Endodermal cell (in vitro differentiated cells): Measurements from ENCODE around the gene INO80E. TPM values are rescaled to one million over a fixed set of nuclear protein-coding genes. Genes with fewer than 3 reads are reported as not detected.

Experiments used
- DNase-seq: peaks from one replicate; pipeline ENCODE4 v3.0.0-alpha.2; 2017
- H3K27ac ChIP-seq: 2 replicates; pipeline ENCODE4 v1.5.1; 2013; ENCODE audit warnings: mild to moderate bottlenecking, low read depth, low read length, moderate library complexity
- H3K27me3 ChIP-seq: 2 replicates; pipeline ENCODE4 v1.6.1; 2013; ENCODE audit warnings: mild to moderate bottlenecking, low read length, moderate library complexity; ENCODE audit not compliant: insufficient read depth, control insufficient read depth, poor library complexity, severe bottlenecking
- H3K36me3 ChIP-seq: 2 replicates; pipeline ENCODE4 v1.7.0; 2013; ENCODE audit warnings: mild to moderate bottlenecking, low read length, moderate library complexity; ENCODE audit not compliant: control insufficient read depth, insufficient read depth
- H3K4me1 ChIP-seq: one replicate; pipeline ENCODE4 v1.7.0; 2013; ENCODE audit warnings: low read length; ENCODE audit not compliant: control insufficient read depth, insufficient read depth
- H3K4me3 ChIP-seq: 2 replicates; pipeline ENCODE4 v1.5.1; 2013; ENCODE audit warnings: mild to moderate bottlenecking, low read length, moderate library complexity
- H3K9ac ChIP-seq: 2 replicates; pipeline ENCODE4 v1.6.1; 2013; ENCODE audit warnings: mild to moderate bottlenecking, low read length, moderate library complexity; ENCODE audit not compliant: poor library complexity, severe bottlenecking; ENCODE audit errors: extremely low read depth
- H3K9me3 ChIP-seq: 2 replicates; pipeline ENCODE4 v1.6.1; 2013; ENCODE audit warnings: mild to moderate bottlenecking, low read length, moderate library complexity; ENCODE audit not compliant: control insufficient read depth
- H3K27ac Mint-ChIP-seq: 2 replicates; pipeline ENCODE4 v1.8.0; 2020; ENCODE audit warnings: mixed read lengths
- H3K27me3 Mint-ChIP-seq: 2 replicates; pipeline ENCODE4 v1.8.0; 2021; ENCODE audit warnings: mild to moderate bottlenecking, mixed read lengths; ENCODE audit not compliant: insufficient read depth
- H3K36me3 Mint-ChIP-seq: 2 replicates; pipeline ENCODE4 v1.8.0; 2020; ENCODE audit warnings: low read depth, mixed read lengths
- H3K4me1 Mint-ChIP-seq: 2 replicates; pipeline ENCODE4 v1.8.0; 2020; ENCODE audit warnings: mixed read lengths
- H3K4me3 Mint-ChIP-seq: 2 replicates; pipeline ENCODE4 v1.8.0; 2020; ENCODE audit warnings: mild to moderate bottlenecking, moderate library complexity, mixed read lengths
- H3K9me3 Mint-ChIP-seq: 2 replicates; pipeline ENCODE4 v1.8.0; 2020; ENCODE audit warnings: mild to moderate bottlenecking, mixed read lengths
- CTCF ChIP-seq: fragments of 200-600 bp; sonication (generic); conservative IDR thresholded peaks from 2 replicates; pipeline ENCODE4 v1.5.0; 2021; ENCODE audit warnings: antibody characterized with exemption, mild to moderate bottlenecking
- WGBS, 2 experiments: methylation state at CpG; one replicate each; pipeline versions ENCODE4 v1.1.5 to v1.1.7; 2013; ENCODE audit warnings: missing lambda C conversion rate in 2 of 2, mixed read lengths in 1 of 2; ENCODE audit not compliant: insufficient coverage in 1 of 2, insufficient read length in 1 of 2; 5-methylcytosine and 5-hydroxymethylcytosine counted together
- total RNA-seq, 2 donors: library from RNA; stranded (reverse); fragmentation: NEBNext Ultra II Directional in 1 of 2; extraction: Animal tissue kit (Norgen Biotek cat#: 25700) in 1 of 2; gene quantifications; 2 replicates in 1 of 2; 3 replicates in 1 of 2; pipeline ENCODE4 v1.2.1, GENCODE V29; 2021

The INO80E gene
- total RNA-seq, 2 donors from 2014 or later: 77.4 to 80.1 TPM

GRCh38 chr16:29992344-29992967, 3.6 kb upstream of the INO80E start:
- no peaks in the 10 kb centered on the region for H3K9me3 ChIP-seq
- Mint-ChIP-seq H3K36me3 (peaks cover 37% of the 10 kb centered on the region), H3K4me1 (peaks cover 7% of the 10 kb centered on the region), H3K4me3 (no peak overlapping the region), H3K27me3 (no peaks in the 10 kb centered on the region), H3K9me3 (no peaks in the 10 kb centered on the region), H3K27ac (no peak overlapping the region)
- no peak for TF ChIP-seq CTCF
- no peaks in the 10 kb centered on the region for H3K4me1 ChIP-seq
- H3K36me3 ChIP-seq: peaks cover 46% of the 10 kb centered on the region
- no peak for DNase-seq
- no peak overlapping the region for H3K4me3 ChIP-seq
- no peak overlapping the region for H3K9ac ChIP-seq
- H3K27me3 ChIP-seq: no peaks in the 10 kb centered on the region
- no peak overlapping the region for H3K27ac ChIP-seq
- 83% methylated on average over 5 to 7 of the region's 7 CpGs for WGBS, 2 experiments

- Histone ChIP-seq H3K9me3 (no peaks in the 10 kb centered on the region), H3K27ac (no peak overlapping the region), H3K9ac (no peak overlapping the region), H3K27me3 (no peaks in the 10 kb centered on the region), H3K4me3 (no peak overlapping the region), H3K4me1 (no peaks in the 10 kb centered on the region), H3K36me3 (peaks cover 49% of the 10 kb centered on the region)
- 92 to 95% methylated on average over 19 to 25 of the region's 25 CpGs for WGBS, 2 experiments
- H3K4me3 Mint-ChIP-seq: no peak overlapping the region
- no peaks in the 10 kb centered on the region for H3K27me3 Mint-ChIP-seq
- TF ChIP-seq CTCF: no peak
- H3K4me1 Mint-ChIP-seq: peaks cover 7% of the 10 kb centered on the region
- no peak overlapping the region for H3K27ac Mint-ChIP-seq
- peaks cover 38% of the 10 kb centered on the region for H3K36me3 Mint-ChIP-seq
- no peak for DNase-seq
- H3K9me3 Mint-ChIP-seq: no peaks in the 10 kb centered on the region
Observed at GRCh38 chr16:29993191-29993902, 2.7 kb upstream of the INO80E start.

- Histone ChIP-seq H3K4me1 (no peaks in the 10 kb centered on the region), H3K27me3 (no peaks in the 10 kb centered on the region), H3K9ac (no peak overlapping the region), H3K4me3 (no peak overlapping the region), H3K9me3 (no peaks in the 10 kb centered on the region), H3K27ac (no peak overlapping the region), H3K36me3 (peaks cover 42% of the 10 kb centered on the region)
- no peak for TF ChIP-seq CTCF
- Mint-ChIP-seq H3K4me1 (peaks cover 7% of the 10 kb centered on the region), H3K27me3 (no peaks in the 10 kb centered on the region), H3K36me3 (peaks cover 40% of the 10 kb centered on the region), H3K4me3 (peak overlapping the region; percentile 97), H3K9me3 (no peaks in the 10 kb centered on the region), H3K27ac (no peak overlapping the region)
- DNase-seq: no peak
- 94 to 98% methylated on average over 7 to 8 of the region's 9 CpGs for WGBS, 2 experiments
Observed at GRCh38 chr16:29993903-29994599, 2.0 kb upstream of the INO80E start.
